GM12878 (cell line): ENCODE measurements around the gene ATP5PO. TPM values are rescaled to one million over a fixed set of nuclear protein-coding genes. Genes with fewer than 3 reads are reported as not detected.

Experiments
- ATAC-seq: fragments of 200-7000 bp; cut with Tn5 transposase; 3 replicates; pipeline ENCODE4 v1.9.1; 2020; ENCODE audit warnings: mild to moderate bottlenecking, moderate library complexity
- BruUV-seq: library from RNA; stranded (reverse); fragments of 400-500 nt; replicated peaks from 2 replicates; lab custom pipeline; 2021; lab: Mats Ljungman, UMichigan
- CTCF ChIA-PET: fragments of 300-600 bp; sonication (Branson Sonifier 250); formaldehyde crosslinking; extraction: SDS; loops from one replicate; lab custom pipeline; 2021; ENCODE audit warnings: inconsistent platforms; lab: Yijun Ruan, JAX
- POLR2A ChIA-PET: fragments of 350-600 bp; formaldehyde crosslinking; extraction: SDS; loops from one replicate; lab custom pipeline; 2021; ENCODE audit warnings: inconsistent platforms; lab: Charles Lee
- RAD21 ChIA-PET: fragments of 300-600 bp; sonication (Branson Sonifier 250); formaldehyde crosslinking; loops from one replicate; lab custom pipeline; 2023; ENCODE audit warnings: antibody characterized with exemption; ENCODE audit not compliant: unreplicated experiment; lab: Charles Lee
- SMC1A ChIA-PET: fragments of 300-600 bp; sonication (Branson Sonifier 250); formaldehyde crosslinking; loops from one replicate; lab custom pipeline; 2023; ENCODE audit not compliant: unreplicated experiment, uncharacterized antibody; lab: Charles Lee
- DNase-seq: peaks from one replicate; pipeline ENCODE4 v3.0.0-alpha.2; 2011; ENCODE audit warnings: low read depth, low spot score
- FAIRE-seq: peaks from 3 replicates; lab custom pipeline; 2011; peaks lifted over from hg19 to GRCh38; lab: Jason Lieb, UNC
- H2AFZ ChIP-seq: 2 replicates; pipeline ENCODE4 v1.6.0; 2011; ENCODE audit warnings: low read depth, low read length, control low read depth; ENCODE audit not compliant: control insufficient read depth
- H3K27ac ChIP-seq: 2 replicates; pipeline ENCODE4 v1.5.1; 2011; ENCODE audit warnings: control low read depth; ENCODE audit not compliant: control insufficient read depth, insufficient read depth
- H3K27me3 ChIP-seq, 2 experiments: replicated peaks in 1 of 2; 2 replicates each; pipeline versions ENCODE4 v1.6.0 to v1.6.1; 2011; ENCODE audit warnings: low read length in 1 of 2; ENCODE audit not compliant: control insufficient read depth in 2 of 2, insufficient read depth in 2 of 2
- H3K36me3 ChIP-seq, 2 experiments: 2 replicates each; pipeline ENCODE4 v1.5.1; 2011; ENCODE audit warnings: low read length in 1 of 2; ENCODE audit not compliant: control insufficient read depth in 2 of 2, insufficient read depth in 2 of 2
- H3K4me1 ChIP-seq: 2 replicates; pipeline ENCODE4 v1.6.1; 2011; ENCODE audit warnings: mild to moderate bottlenecking, low read length, moderate library complexity, mixed read lengths; ENCODE audit not compliant: control insufficient read depth, insufficient read depth
- H3K4me2 ChIP-seq: 2 replicates; pipeline ENCODE4 v1.6.0; 2011; ENCODE audit warnings: control low read depth; ENCODE audit not compliant: control insufficient read depth, insufficient read depth
- H3K4me3 ChIP-seq: fragments of 200-600 bp; sonication (generic); 2 replicates; pipeline ENCODE4 v1.5.1; 2016
- H3K79me2 ChIP-seq: 2 replicates; pipeline ENCODE4 v1.6.0; 2011; ENCODE audit warnings: low read length; ENCODE audit not compliant: control insufficient read depth, insufficient read depth
- H3K9ac ChIP-seq: 2 replicates; pipeline ENCODE4 v1.8.0; 2011; ENCODE audit warnings: low read length, control low read depth, mixed read lengths; ENCODE audit not compliant: control insufficient read depth, insufficient read depth
- H3K9me3 ChIP-seq: replicated peaks from 3 replicates; pipeline ENCODE4 v1.5.1; 2011; ENCODE audit warnings: mild to moderate bottlenecking, low read length; ENCODE audit not compliant: control insufficient read depth, insufficient read depth
- H4K20me1 ChIP-seq: 2 replicates; pipeline ENCODE4 v1.6.0; 2011; ENCODE audit not compliant: control insufficient read depth, insufficient read depth
- BCL11A ChIP-seq: IDR thresholded peaks from 2 replicates; pipeline ENCODE4 v1.6.1; 2011; ENCODE audit warnings: low read depth, low read length
- BMI1 ChIP-seq: fragments of 450-650 bp; IDR thresholded peaks from 2 replicates; pipeline ENCODE4 v1.6.1; 2016; ENCODE audit warnings: mild to moderate bottlenecking, moderate library complexity, borderline replicate concordance
- CHD2 ChIP-seq: IDR thresholded peaks from 2 replicates; pipeline ENCODE4 v1.6.1; 2011; ENCODE audit warnings: low read depth, low read length, improper control_type of control experiment, borderline replicate concordance
- IKZF2 ChIP-seq, 2 experiments: fragments of 450-650 bp; IDR thresholded peaks; 2 replicates each; pipeline ENCODE4 v1.6.1; 2017; ENCODE audit warnings: mild to moderate bottlenecking in 2 of 2, moderate library complexity in 2 of 2
- MEF2B ChIP-seq: fragments of 450-650 bp; IDR thresholded peaks from 2 replicates; pipeline ENCODE4 v1.6.1; 2018; ENCODE audit warnings: mild to moderate bottlenecking, moderate library complexity; ENCODE audit not compliant: partially characterized antibody, poor library complexity, severe bottlenecking
- MLLT1 ChIP-seq: fragments of 450-650 bp; IDR thresholded peaks from 2 replicates; pipeline ENCODE4 v1.6.1; 2016; ENCODE audit warnings: mild to moderate bottlenecking
- NFYA ChIP-seq: IDR thresholded peaks from 2 replicates; pipeline ENCODE4 v1.6.1; 2011; ENCODE audit warnings: low read depth, mild to moderate bottlenecking, low read length, improper control_type of control experiment, borderline replicate concordance
- POLR2AphosphoS2 ChIP-seq: IDR thresholded peaks from 2 replicates; pipeline ENCODE4 v1.6.1; 2011; ENCODE audit warnings: low read depth, mild to moderate bottlenecking, low read length, improper control_type of control experiment, moderate library complexity
- RAD21 ChIP-seq: IDR thresholded peaks from 2 replicates; pipeline ENCODE4 v1.6.1; 2011; ENCODE audit warnings: mild to moderate bottlenecking, low read depth, low read length, moderate library complexity; ENCODE audit not compliant: insufficient read depth
- RAD51 ChIP-seq: fragments of 450-650 bp; IDR thresholded peaks from 2 replicates; pipeline ENCODE4 v1.6.1; 2016; ENCODE audit warnings: moderate library complexity, mild to moderate bottlenecking, inconsistent platforms
- RELB ChIP-seq: fragments of 450-650 bp; IDR thresholded peaks from 2 replicates; pipeline ENCODE4 v1.6.1; 2017; ENCODE audit warnings: low read depth, mild to moderate bottlenecking, moderate library complexity
- SMC3 ChIP-seq: IDR thresholded peaks from 2 replicates; pipeline ENCODE4 v1.6.1; 2011; ENCODE audit warnings: low read length, improper control_type of control experiment, borderline replicate concordance
- TAF1 ChIP-seq: IDR thresholded peaks from 2 replicates; pipeline ENCODE4 v1.6.1; 2011; ENCODE audit warnings: mild to moderate bottlenecking, low read depth, low read length, borderline replicate concordance
- TARDBP ChIP-seq: IDR thresholded peaks from 2 replicates; pipeline ENCODE4 v1.6.1; 2016; ENCODE audit warnings: borderline replicate concordance
- TCF7 ChIP-seq: IDR thresholded peaks from 2 replicates; pipeline ENCODE4 v1.6.1; 2014; ENCODE audit warnings: antibody characterized with exemption, borderline replicate concordance
- USF2 ChIP-seq: IDR thresholded peaks from 2 replicates; pipeline ENCODE4 v1.6.1; 2011; ENCODE audit warnings: low read depth, low read length, improper control_type of control experiment, borderline replicate concordance
- ZNF24 ChIP-seq: fragments of 450-650 bp; IDR thresholded peaks from 2 replicates; pipeline ENCODE4 v1.6.1; 2017; ENCODE audit warnings: antibody characterized with exemption, mild to moderate bottlenecking
- ZZZ3 ChIP-seq: IDR thresholded peaks from 2 replicates; pipeline ENCODE4 v1.6.1; 2011; ENCODE audit warnings: low read depth; ENCODE audit not compliant: control insufficient read depth, insufficient read length
- WGBS: methylation state at CpG from one replicate; pipeline ENCODE4 v1.1.6; 2016; ENCODE audit warnings: low lambda C conversion rate; ENCODE audit not compliant: insufficient replicate concordance, insufficient coverage; ENCODE audit errors: missing lambda C conversion rate; 5-methylcytosine and 5-hydroxymethylcytosine counted together
- in situ Hi-C: fragments of 300-500 bp; cut with MboI; formaldehyde crosslinking; loops from 9 replicates; pipeline ENCODE4 v1.14.3; 2018; ENCODE audit warnings: mixed read lengths
- intact Hi-C: fragments of 100-400 bp; cut with micrococcal nuclease; formaldehyde crosslinking; loops from one replicate; pipeline ENCODE4 v1.14.2; 2022; ENCODE audit not compliant: unreplicated experiment
- polyA plus RNA-seq, 11 experiments: library from polyadenylated mRNA; depleted of rRNA in 4 of 11; unstranded in 6 of 11; stranded (reverse) in 5 of 11; fragments of >200 nt; fragmentation: Nextera tagmentation in 4 of 11; fragmentation: Illumina TruSeq in 1 of 11; extraction: Ambion mirVana in 4 of 11; extraction: Trizol in 1 of 11; gene quantifications; 1 replicate in 1 of 11; 2 replicates in 10 of 11; pipeline versions ENCODE4 v1.2.1 to v1.2.3, GENCODE V29; 2011 to 2016; ENCODE audit warnings: inconsistent platforms in 2 of 11, missing spikeins in 2 of 11, low read depth in 1 of 11
- total RNA-seq, 4 experiments: library from RNA; depleted of rRNA in 3 of 4; stranded (reverse); fragments of >200 nt in 3 of 4; fragmentation: Illumina TruSeq in 1 of 4; extraction: Trizol in 1 of 4; gene quantifications; 2 replicates each; pipeline versions ENCODE4 v1.2.1 to v1.2.3, GENCODE V29; 2013 to 2021
- TF ChIP-seq, protein P1 (sequence below): IDR thresholded peaks from 2 replicates; pipeline ENCODE4 v1.6.1; 2012; ENCODE audit warnings: low read length, inconsistent platforms

The ATP5PO gene
- total and polyA plus RNA-seq, 10 of the 15 experiments (the other 5 are each of a cell fraction or from before 2014, with no cell fraction given), result 251 to 1,656 (median 470) TPM

- no TSS peak for BruUV-seq
- peak overlapping the region; percentile 95 for H2AFZ ChIP-seq
- ChIA-PET CTCF (interaction anchor here (0.6 to 7.1 kb wide), 6 partner anchors 8 to 431 kb away, joined by 3 to 59 read pairs (median 4); no protein-coding TSS in a partner anchor), POLR2A (interaction anchor here (0.6 to 2.4 kb wide), 4 partner anchors 10 to 42 kb away, joined by 3 to 18 read pairs (median 5); no protein-coding TSS in a partner anchor), RAD21 (interaction anchor here (0.6 to 4.1 kb wide), 7 partner anchors 8 to 416 kb away, joined by 3 to 17 read pairs (median 4); no protein-coding TSS in a partner anchor), SMC1A (interaction anchor here (0.6 to 5.2 kb wide), 12 partner anchors 8 to 416 kb away, joined by 3 to 34 read pairs (median 4); no protein-coding TSS in a partner anchor)
- in situ Hi-C loops (no loop called here), intact Hi-C loops (no loop called here)
- no peaks in the 10 kb centered on the region for H3K36me3 ChIP-seq
- no peaks in the 10 kb centered on the region for H3K9me3 ChIP-seq
- peak overlapping the region; percentile 43 for H3K27ac ChIP-seq
- ATAC-seq (peak; percentile 27; the same call in 2 of the 3 replicates), DNase-seq (no peak), FAIRE-seq (no peak)
- peak overlapping the region; percentile 85 for H3K4me2 ChIP-seq
- no peaks in the 10 kb centered on the region for H4K20me1 ChIP-seq
- H3K4me1 ChIP-seq, result no peaks in the 10 kb centered on the region
- peak overlapping the region; percentile 57; the same call in 1 of the 2 replicates for H3K4me3 ChIP-seq
- no peaks in the 10 kb centered on the region for H3K27me3 ChIP-seq
- H3K9ac ChIP-seq, result peak overlapping the region; percentile 57; the same call in 1 of the 2 replicates
- H3K79me2 ChIP-seq, result no peaks in the 10 kb centered on the region
- WGBS, result 6% methylated on average over 10 of the region's 10 CpGs
- no peak for TF ChIP-seq MEF2B
- no peak for TF ChIP-seq BMI1
- TF ChIP-seq RAD51, result no peak
- no peak for TF ChIP-seq RAD21
- no peak for TF ChIP-seq TCF7
- no peak for TF ChIP-seq TAF1
- TF ChIP-seq IKZF2 (IDR thresholded peaks at IDR 0.05), result 0 out of 4 replicates have a peak, but pooled peaks of 1 of the 2 experiments have one; percentile 15
- no peak for TF ChIP-seq ZNF24
- TF ChIP-seq TARDBP, result no peak
- no peak for TF ChIP-seq POLR2AphosphoS2
- TF ChIP-seq RELB, result 0 out of 2 replicates have a peak, but pooled peaks have one; percentile 22
- TF ChIP-seq NFYA, result no peak
- no peak for TF ChIP-seq USF2
- TF ChIP-seq MLLT1, result 0 out of 2 replicates have a peak, but pooled peaks have one; percentile 44
- no peak for TF ChIP-seq ZZZ3
- no peak for TF ChIP-seq CHD2
- no peak for TF ChIP-seq BCL11A
- TF ChIP-seq, protein P1, sequence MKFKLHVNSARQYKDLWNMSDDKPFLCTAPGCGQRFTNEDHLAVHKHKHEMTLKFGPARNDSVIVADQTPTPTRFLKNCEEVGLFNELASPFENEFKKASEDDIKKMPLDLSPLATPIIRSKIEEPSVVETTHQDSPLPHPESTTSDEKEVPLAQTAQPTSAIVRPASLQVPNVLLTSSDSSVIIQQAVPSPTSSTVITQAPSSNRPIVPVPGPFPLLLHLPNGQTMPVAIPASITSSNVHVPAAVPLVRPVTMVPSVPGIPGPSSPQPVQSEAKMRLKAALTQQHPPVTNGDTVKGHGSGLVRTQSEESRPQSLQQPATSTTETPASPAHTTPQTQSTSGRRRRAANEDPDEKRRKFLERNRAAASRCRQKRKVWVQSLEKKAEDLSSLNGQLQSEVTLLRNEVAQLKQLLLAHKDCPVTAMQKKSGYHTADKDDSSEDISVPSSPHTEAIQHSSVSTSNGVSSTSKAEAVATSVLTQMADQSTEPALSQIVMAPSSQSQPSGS, result no peak
- TF ChIP-seq SMC3, result no peak
These were observed 16.3 kb upstream of the ATP5PO start for GRCh38 chr21:33931799-33932390.
